ENCODE data around the gene COMMD1.

Gene COMMD1

GRCh38 chr2:62010632-62011256, 105.3 kb downstream of the COMMD1 start:
- H3K9me3 ChIP-seq (ENCODE audit: control insufficient read depth, low read length) = no peaks in the 10 kb centered on the region
- no peaks in the 10 kb centered on the region for H3K27me3 ChIP-seq (ENCODE audit: control insufficient read depth, insufficient read depth, low read length)
- no peaks in the 10 kb centered on the region for H3K36me3 ChIP-seq (ENCODE audit: control insufficient read depth, insufficient read depth, low read length)
- peaks cover 4% of the 10 kb centered on the region for H3K4me1 ChIP-seq (ENCODE audit: control insufficient read depth, insufficient read depth, low read length)
- H3K9ac ChIP-seq (ENCODE audit: low read length) = no peak overlapping the region
- H3K4me3 ChIP-seq (ENCODE audit: low read length) = no peak overlapping the region

- H3K27me3 ChIP-seq (ENCODE audit: control insufficient read depth, insufficient read depth, low read length) = no peaks in the 10 kb centered on the region
- H3K36me3 ChIP-seq (ENCODE audit: control insufficient read depth, insufficient read depth, low read length) = no peaks in the 10 kb centered on the region
- H3K9me3 ChIP-seq (ENCODE audit: control insufficient read depth, low read length) = no peaks in the 10 kb centered on the region
- peaks cover 4% of the 10 kb centered on the region for H3K4me1 ChIP-seq (ENCODE audit: control insufficient read depth, insufficient read depth, low read length)
- H3K4me3 ChIP-seq (ENCODE audit: low read length) = no peak overlapping the region
- no peak overlapping the region for H3K9ac ChIP-seq (ENCODE audit: low read length)
Measured at GRCh38 chr2:62013641-62014040, 108.2 kb downstream of the COMMD1 start.

- Histone ChIP-seq H3K9me3 (ENCODE audit: control insufficient read depth, low read length) (no peaks in the 10 kb centered on the region), H3K36me3 (ENCODE audit: control insufficient read depth, insufficient read depth, low read length) (no peaks in the 10 kb centered on the region), H3K9ac (ENCODE audit: low read length) (no peak overlapping the region), H3K27me3 (ENCODE audit: control insufficient read depth, insufficient read depth, low read length) (no peaks in the 10 kb centered on the region), H3K4me3 (ENCODE audit: low read length) (no peak overlapping the region), H3K4me1 (ENCODE audit: control insufficient read depth, insufficient read depth, low read length) (peaks cover 4% of the 10 kb centered on the region)
Measured at GRCh38 chr2:62014102-62014501, 108.6 kb downstream of the COMMD1 start.

- Histone ChIP-seq H3K27me3 (ENCODE audit: control insufficient read depth, insufficient read depth, low read length) (no peaks in the 10 kb centered on the region), H3K4me3 (ENCODE audit: low read length) (no peak overlapping the region), H3K9me3 (ENCODE audit: control insufficient read depth, low read length) (no peaks in the 10 kb centered on the region), H3K9ac (ENCODE audit: low read length) (no peak overlapping the region), H3K4me1 (ENCODE audit: control insufficient read depth, insufficient read depth, low read length) (peaks cover 4% of the 10 kb centered on the region), H3K36me3 (ENCODE audit: control insufficient read depth, insufficient read depth, low read length) (no peaks in the 10 kb centered on the region)
Measured at GRCh38 chr2:62016957-62017356, 111.5 kb downstream of the COMMD1 start.

GRCh38 chr2:62029910-62030309, 124.4 kb downstream of the COMMD1 start:
- Histone ChIP-seq H3K9me3 (ENCODE audit: control insufficient read depth, low read length) (no peaks in the 10 kb centered on the region), H3K27me3 (ENCODE audit: control insufficient read depth, insufficient read depth, low read length) (no peaks in the 10 kb centered on the region), H3K4me1 (ENCODE audit: control insufficient read depth, insufficient read depth, low read length) (no peaks in the 10 kb centered on the region), H3K36me3 (ENCODE audit: control insufficient read depth, insufficient read depth, low read length) (no peaks in the 10 kb centered on the region), H3K9ac (ENCODE audit: low read length) (no peak overlapping the region), H3K4me3 (ENCODE audit: low read length) (no peak overlapping the region)

- no peak overlapping the region for H3K4me3 ChIP-seq (ENCODE audit: low read length)
- no peak overlapping the region for H3K9ac ChIP-seq (ENCODE audit: low read length)
- H3K36me3 ChIP-seq (ENCODE audit: control insufficient read depth, insufficient read depth, low read length) = no peaks in the 10 kb centered on the region
- no peaks in the 10 kb centered on the region for H3K27me3 ChIP-seq (ENCODE audit: control insufficient read depth, insufficient read depth, low read length)
- H3K4me1 ChIP-seq (ENCODE audit: control insufficient read depth, insufficient read depth, low read length) = no peaks in the 10 kb centered on the region
- no peaks in the 10 kb centered on the region for H3K9me3 ChIP-seq (ENCODE audit: control insufficient read depth, low read length)
Measured at GRCh38 chr2:62030902-62031301, 125.4 kb downstream of the COMMD1 start.

- H3K27me3 ChIP-seq (ENCODE audit: control insufficient read depth, insufficient read depth, low read length) = no peaks in the 10 kb centered on the region
- no peaks in the 10 kb centered on the region for H3K4me1 ChIP-seq (ENCODE audit: control insufficient read depth, insufficient read depth, low read length)
- H3K4me3 ChIP-seq (ENCODE audit: low read length) = no peak overlapping the region
- no peaks in the 10 kb centered on the region for H3K36me3 ChIP-seq (ENCODE audit: control insufficient read depth, insufficient read depth, low read length)
- no peak overlapping the region for H3K9ac ChIP-seq (ENCODE audit: low read length)
- no peaks in the 10 kb centered on the region for H3K9me3 ChIP-seq (ENCODE audit: control insufficient read depth, low read length)
Measured at GRCh38 chr2:62032096-62032495, 126.6 kb downstream of the COMMD1 start.

GRCh38 chr2:62034715-62035114, 129.2 kb downstream of the COMMD1 start:
- H3K4me3 ChIP-seq (ENCODE audit: low read length) = no peak overlapping the region
- H3K27me3 ChIP-seq (ENCODE audit: control insufficient read depth, insufficient read depth, low read length) = no peaks in the 10 kb centered on the region
- no peak overlapping the region for H3K9ac ChIP-seq (ENCODE audit: low read length)
- H3K36me3 ChIP-seq (ENCODE audit: control insufficient read depth, insufficient read depth, low read length) = no peaks in the 10 kb centered on the region
- no peaks in the 10 kb centered on the region for H3K9me3 ChIP-seq (ENCODE audit: control insufficient read depth, low read length)
- no peaks in the 10 kb centered on the region for H3K4me1 ChIP-seq (ENCODE audit: control insufficient read depth, insufficient read depth, low read length)

- Histone ChIP-seq H3K4me1 (ENCODE audit: control insufficient read depth, insufficient read depth, low read length) (no peaks in the 10 kb centered on the region), H3K36me3 (ENCODE audit: control insufficient read depth, insufficient read depth, low read length) (no peaks in the 10 kb centered on the region)
Measured at GRCh38 chr2:62036229-62036628, 130.8 kb downstream of the COMMD1 start.

GRCh38 chr2:62036761-62037250, 131.3 kb downstream of the COMMD1 start:
- Histone ChIP-seq H3K36me3 (ENCODE audit: control insufficient read depth, insufficient read depth, low read length) (no peaks in the 10 kb centered on the region), H3K9ac (ENCODE audit: low read length) (no peak overlapping the region), H3K27me3 (ENCODE audit: control insufficient read depth, insufficient read depth, low read length) (no peaks in the 10 kb centered on the region), H3K4me3 (ENCODE audit: low read length) (no peak overlapping the region), H3K9me3 (ENCODE audit: control insufficient read depth, low read length) (no peaks in the 10 kb centered on the region), H3K4me1 (ENCODE audit: control insufficient read depth, insufficient read depth, low read length) (no peaks in the 10 kb centered on the region)

More at GRCh38 chr2:62036229-62036628, 130.8 kb downstream of the COMMD1 start:
- H3K9me3 ChIP-seq (ENCODE audit: control insufficient read depth, low read length) = no peaks in the 10 kb centered on the region
- H3K27me3 ChIP-seq (ENCODE audit: control insufficient read depth, insufficient read depth, low read length) = no peaks in the 10 kb centered on the region
- no peak overlapping the region for H3K4me3 ChIP-seq (ENCODE audit: low read length)
- no peak overlapping the region for H3K9ac ChIP-seq (ENCODE audit: low read length)

GRCh38 chr2:62038975-62039771, 133.7 kb downstream of the COMMD1 start:
- Histone ChIP-seq H3K4me1 (ENCODE audit: control insufficient read depth, insufficient read depth, low read length) (no peaks in the 10 kb centered on the region), H3K36me3 (ENCODE audit: control insufficient read depth, insufficient read depth, low read length) (no peaks in the 10 kb centered on the region), H3K9me3 (ENCODE audit: control insufficient read depth, low read length) (no peaks in the 10 kb centered on the region), H3K27me3 (ENCODE audit: control insufficient read depth, insufficient read depth, low read length) (no peaks in the 10 kb centered on the region), H3K4me3 (ENCODE audit: low read length) (no peak overlapping the region), H3K9ac (ENCODE audit: low read length) (no peak overlapping the region)

GRCh38 chr2:62040926-62041325, 135.5 kb downstream of the COMMD1 start:
- H3K27me3 ChIP-seq (ENCODE audit: control insufficient read depth, insufficient read depth, low read length) = no peaks in the 10 kb centered on the region
- H3K9me3 ChIP-seq (ENCODE audit: control insufficient read depth, low read length) = no peaks in the 10 kb centered on the region
- H3K4me3 ChIP-seq (ENCODE audit: low read length) = no peak overlapping the region
- H3K9ac ChIP-seq (ENCODE audit: low read length) = no peak overlapping the region
- no peaks in the 10 kb centered on the region for H3K4me1 ChIP-seq (ENCODE audit: control insufficient read depth, insufficient read depth, low read length)
- H3K36me3 ChIP-seq (ENCODE audit: control insufficient read depth, insufficient read depth, low read length) = no peaks in the 10 kb centered on the region

Measured in mucosa of stomach (tissue), 1 donor.